Measurements from ENCODE around the gene CAPS2.

The CAPS2 gene

GRCh38 chr12:75378354-75378753, 48.2 kb upstream of the CAPS2 start:
- Histone ChIP-seq H3K4me1 (ENCODE audit: control insufficient read depth, insufficient read depth, low read length) (no peaks in the 10 kb centered on the region), H3K36me3 (ENCODE audit: control insufficient read depth in 2 of 2, insufficient read depth in 1 of 2, low read length in 2 of 2) (no peaks in the 10 kb centered on the region), H3K4me3 (ENCODE audit: low read depth, low read length) (no peak overlapping the region), H3K9me3 (ENCODE audit: control insufficient read depth, insufficient read depth, low read depth, low read length) (no peaks in the 10 kb centered on the region), H3K27ac (ENCODE audit: extremely low read depth, low read depth, low read length) (no peak overlapping the region)
- no peak for TF ChIP-seq INSM2 (tag by site-specific recombination; IDR thresholded peaks at IDR 0.05)
- TF ChIP-seq ZNF341 (tag by site-specific recombination; IDR thresholded peaks at IDR 0.05; ENCODE audit: low read depth), result no peak
- no peak for TF ChIP-seq ZNF133 (tag by site-specific recombination; IDR thresholded peaks at IDR 0.05)
- TF ChIP-seq ZNF571 (tag by site-specific recombination; IDR thresholded peaks at IDR 0.05), result no peak
- TF ChIP-seq ZNF302 (tag by site-specific recombination; IDR thresholded peaks at IDR 0.05; ENCODE audit: low read depth), result no peak
- TF ChIP-seq ZNF707 (tag by site-specific recombination; IDR thresholded peaks at IDR 0.05), result no peak
- TF ChIP-seq, protein P1, sequence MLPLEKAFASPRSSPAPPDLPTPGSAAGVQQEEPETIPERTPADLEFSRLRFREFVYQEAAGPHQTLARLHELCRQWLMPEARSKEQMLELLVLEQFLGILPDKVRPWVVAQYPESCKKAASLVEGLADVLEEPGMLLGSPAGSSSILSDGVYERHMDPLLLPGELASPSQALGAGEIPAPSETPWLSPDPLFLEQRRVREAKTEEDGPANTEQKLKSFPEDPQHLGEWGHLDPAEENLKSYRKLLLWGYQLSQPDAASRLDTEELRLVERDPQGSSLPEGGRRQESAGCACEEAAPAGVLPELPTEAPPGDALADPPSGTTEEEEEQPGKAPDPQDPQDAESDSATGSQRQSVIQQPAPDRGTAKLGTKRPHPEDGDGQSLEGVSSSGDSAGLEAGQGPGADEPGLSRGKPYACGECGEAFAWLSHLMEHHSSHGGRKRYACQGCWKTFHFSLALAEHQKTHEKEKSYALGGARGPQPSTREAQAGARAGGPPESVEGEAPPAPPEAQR (tag by site-specific recombination; IDR thresholded peaks at IDR 0.05), result no peak
- TF ChIP-seq ZNF473 (tag by site-specific recombination; IDR thresholded peaks at IDR 0.05), result no peak
- TF ChIP-seq ZNF558 (tag by site-specific recombination; IDR thresholded peaks at IDR 0.05), result no peak
- TF ChIP-seq ZFHX2 (tag by site-specific recombination; conservative IDR thresholded peaks at IDR 0.05), result no peak
- TF ChIP-seq ZNF121 (tag by site-specific recombination; IDR thresholded peaks at IDR 0.05), result no peak
- TF ChIP-seq ZNF529 (tag by site-specific recombination; IDR thresholded peaks at IDR 0.05; ENCODE audit: insufficient replicate concordance), result no peak
- TF ChIP-seq EGR2 (tag by site-specific recombination; IDR thresholded peaks at IDR 0.05; ENCODE audit: low read depth), result no peak
- ChIA-PET POLR2A (no interaction called here), CTCF (no interaction called here)

GRCh38 chr12:75374971-75375370, 44.8 kb upstream of the CAPS2 start:
- TF ChIP-seq REPIN1 (tag by site-specific recombination; IDR thresholded peaks at IDR 0.05; ENCODE audit: low read depth), result no peak
- TF ChIP-seq HOXC10 (CRISPR knock-in tag; IDR thresholded peaks at IDR 0.05), result no peak
- no peak for TF ChIP-seq MYNN (tag by site-specific recombination; IDR thresholded peaks at IDR 0.05; ENCODE audit: borderline replicate concordance)
- TF ChIP-seq ZNF350 (tag by site-specific recombination; IDR thresholded peaks at IDR 0.05), result no peak
- TF ChIP-seq ZNF302 (tag by site-specific recombination; IDR thresholded peaks at IDR 0.05; ENCODE audit: low read depth), result no peak
- TF ChIP-seq ZNF202 (tag by site-specific recombination; IDR thresholded peaks at IDR 0.05; ENCODE audit: borderline replicate concordance), result no peak
- no peak for TF ChIP-seq ZNF416 (tag by site-specific recombination; IDR thresholded peaks at IDR 0.05)
- no peak for TF ChIP-seq ZBTB8A (tag by site-specific recombination; IDR thresholded peaks at IDR 0.05)
- no peak for TF ChIP-seq ZBTB48 (tag by site-specific recombination; IDR thresholded peaks at IDR 0.05)
- TF ChIP-seq ZNF621 (tag by site-specific recombination; IDR thresholded peaks at IDR 0.05), result no peak
- no peak for TF ChIP-seq ZNF335 (tag by site-specific recombination; conservative IDR thresholded peaks at IDR 0.05)
- TF ChIP-seq, protein P2, sequence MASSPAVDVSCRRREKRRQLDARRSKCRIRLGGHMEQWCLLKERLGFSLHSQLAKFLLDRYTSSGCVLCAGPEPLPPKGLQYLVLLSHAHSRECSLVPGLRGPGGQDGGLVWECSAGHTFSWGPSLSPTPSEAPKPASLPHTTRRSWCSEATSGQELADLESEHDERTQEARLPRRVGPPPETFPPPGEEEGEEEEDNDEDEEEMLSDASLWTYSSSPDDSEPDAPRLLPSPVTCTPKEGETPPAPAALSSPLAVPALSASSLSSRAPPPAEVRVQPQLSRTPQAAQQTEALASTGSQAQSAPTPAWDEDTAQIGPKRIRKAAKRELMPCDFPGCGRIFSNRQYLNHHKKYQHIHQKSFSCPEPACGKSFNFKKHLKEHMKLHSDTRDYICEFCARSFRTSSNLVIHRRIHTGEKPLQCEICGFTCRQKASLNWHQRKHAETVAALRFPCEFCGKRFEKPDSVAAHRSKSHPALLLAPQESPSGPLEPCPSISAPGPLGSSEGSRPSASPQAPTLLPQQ (tag by site-specific recombination; IDR thresholded peaks at IDR 0.05), result no peak
- no peak for TF ChIP-seq ZNF501 (tag by site-specific recombination; IDR thresholded peaks at IDR 0.05)
- no peak for TF ChIP-seq ZNF555 (tag by site-specific recombination; conservative IDR thresholded peaks at IDR 0.05)
- Histone ChIP-seq H3K4me3 (ENCODE audit: low read depth, low read length) (no peak overlapping the region), H3K27ac (ENCODE audit: extremely low read depth, low read depth, low read length) (no peak overlapping the region), H3K4me1 (ENCODE audit: control insufficient read depth, insufficient read depth, low read length) (no peaks in the 10 kb centered on the region), H3K36me3 (ENCODE audit: control insufficient read depth in 2 of 2, insufficient read depth in 1 of 2, low read length in 2 of 2) (no peaks in the 10 kb centered on the region), H3K9me3 (ENCODE audit: control insufficient read depth, insufficient read depth, low read depth, low read length) (no peaks in the 10 kb centered on the region)
- ChIA-PET CTCF (interaction anchor here (0.9 kb wide), 1 partner anchor 16 kb away, joined by 3 read pairs; the partner anchor contains the start of gene GLIPR1L2), POLR2A (no interaction called here)
